HL-60 (cell line): ENCODE data around the gene NEAT1.

ENCODE experiments used
- GABPA ChIP-seq: IDR thresholded peaks from 2 replicates; pipeline ENCODE4 v1.6.1; 2012; ENCODE audit warnings: low read depth
- POLR2AphosphoS5 ChIP-seq: IDR thresholded peaks from 2 replicates; pipeline ENCODE4 v1.6.1; 2012; ENCODE audit warnings: low read depth
- REST ChIP-seq: IDR thresholded peaks from 2 replicates; pipeline ENCODE4 v1.6.1; 2012; ENCODE audit warnings: low read depth; ENCODE audit not compliant: insufficient replicate concordance
- SPI1 ChIP-seq: IDR thresholded peaks from 2 replicates; pipeline ENCODE4 v1.6.1; 2012; ENCODE audit warnings: low read depth, mild to moderate bottlenecking, borderline replicate concordance
- TF ChIP-seq, protein P1 (sequence below): IDR thresholded peaks from one replicate; pipeline ENCODE4 v1.5.1; 2011; ENCODE audit warnings: low read length, control low read depth, inconsistent platforms; ENCODE audit not compliant: insufficient read depth

GRCh38 chr11:65473278-65473860 lies 50.8 kb downstream of the NEAT1 start:
- TF ChIP-seq, protein P1, sequence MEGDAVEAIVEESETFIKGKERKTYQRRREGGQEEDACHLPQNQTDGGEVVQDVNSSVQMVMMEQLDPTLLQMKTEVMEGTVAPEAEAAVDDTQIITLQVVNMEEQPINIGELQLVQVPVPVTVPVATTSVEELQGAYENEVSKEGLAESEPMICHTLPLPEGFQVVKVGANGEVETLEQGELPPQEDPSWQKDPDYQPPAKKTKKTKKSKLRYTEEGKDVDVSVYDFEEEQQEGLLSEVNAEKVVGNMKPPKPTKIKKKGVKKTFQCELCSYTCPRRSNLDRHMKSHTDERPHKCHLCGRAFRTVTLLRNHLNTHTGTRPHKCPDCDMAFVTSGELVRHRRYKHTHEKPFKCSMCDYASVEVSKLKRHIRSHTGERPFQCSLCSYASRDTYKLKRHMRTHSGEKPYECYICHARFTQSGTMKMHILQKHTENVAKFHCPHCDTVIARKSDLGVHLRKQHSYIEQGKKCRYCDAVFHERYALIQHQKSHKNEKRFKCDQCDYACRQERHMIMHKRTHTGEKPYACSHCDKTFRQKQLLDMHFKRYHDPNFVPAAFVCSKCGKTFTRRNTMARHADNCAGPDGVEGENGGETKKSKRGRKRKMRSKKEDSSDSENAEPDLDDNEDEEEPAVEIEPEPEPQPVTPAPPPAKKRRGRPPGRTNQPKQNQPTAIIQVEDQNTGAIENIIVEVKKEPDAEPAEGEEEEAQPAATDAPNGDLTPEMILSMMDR: no peak
- TF ChIP-seq POLR2AphosphoS5: no peak
- no peak for TF ChIP-seq GABPA
- no peak for TF ChIP-seq REST
- TF ChIP-seq SPI1: no peak
